ENCODE results near the gene EPHB2.
"Not testable (repeated sequence)": the region's sequence is repeated elsewhere in the genome, so short reads cannot be mapped to it uniquely, and the experiment has no call there.

The EPHB2 gene

GRCh38 chr1:22916471-22916820 is 205.8 kb downstream of the EPHB2 start:
- DNase-seq (ENCODE audit: low spot score): no peak

GRCh38 chr1:22917989-22918388 is 207.3 kb downstream of the EPHB2 start:
- DNase-seq (ENCODE audit: low spot score): no peak

- DNase-seq (ENCODE audit: low spot score): no peak
Measured at GRCh38 chr1:22918644-22919043, 208.0 kb downstream of the EPHB2 start.

- DNase-seq (ENCODE audit: low spot score): no peak
Measured at GRCh38 chr1:22919341-22920025, 208.8 kb downstream of the EPHB2 start.

GRCh38 chr1:22920026-22920733 is 209.5 kb downstream of the EPHB2 start:
- no peak for DNase-seq (ENCODE audit: low spot score)

- DNase-seq (ENCODE audit: low spot score): no peak
Measured at GRCh38 chr1:22920734-22921451, 210.3 kb downstream of the EPHB2 start.

GRCh38 chr1:22921452-22922126 is 210.9 kb downstream of the EPHB2 start:
- no peak for DNase-seq (ENCODE audit: low spot score)

GRCh38 chr1:22922640-22923039 is 212.0 kb downstream of the EPHB2 start:
- no peak for DNase-seq (ENCODE audit: low spot score)

GRCh38 chr1:22925111-22925510 is 214.5 kb downstream of the EPHB2 start:
- no peak for DNase-seq (ENCODE audit: low spot score)

- peak; percentile 77 for DNase-seq (ENCODE audit: low spot score)
Measured at GRCh38 chr1:22930240-22930912, 219.7 kb downstream of the EPHB2 start.

GRCh38 chr1:22932803-22933470 is 222.3 kb downstream of the EPHB2 start:
- DNase-seq (ENCODE audit: low spot score): no peak

- no peak for DNase-seq (ENCODE audit: low spot score)
Measured at GRCh38 chr1:22935433-22935832, 224.8 kb downstream of the EPHB2 start.

GRCh38 chr1:22936681-22937080 is 226.0 kb downstream of the EPHB2 start:
- no peak for DNase-seq (ENCODE audit: low spot score)

GRCh38 chr1:22941257-22941656 is 230.6 kb downstream of the EPHB2 start:
- no peak for DNase-seq (ENCODE audit: low spot score)

- no peak for DNase-seq (ENCODE audit: low spot score)
Measured at GRCh38 chr1:22944346-22945055, 233.9 kb downstream of the EPHB2 start.

- not testable (repeated sequence) for DNase-seq (ENCODE audit: low spot score)
Measured at GRCh38 chr1:22945171-22945570, 234.5 kb downstream of the EPHB2 start.

- no peak for DNase-seq (ENCODE audit: low spot score)
Measured at GRCh38 chr1:22949822-22950331, 239.2 kb downstream of the EPHB2 start.

GRCh38 chr1:22951796-22952195 is 241.2 kb downstream of the EPHB2 start:
- no peak for DNase-seq (ENCODE audit: low spot score)

- no peak for DNase-seq (ENCODE audit: low spot score)
Measured at GRCh38 chr1:22952694-22953056, 242.0 kb downstream of the EPHB2 start.

GRCh38 chr1:22953057-22953739 is 242.6 kb downstream of the EPHB2 start:
- DNase-seq (ENCODE audit: low spot score): no peak

Data from HuH-7.5 (cell line).